Stimulated activated CD4-positive, alpha-beta T cell treated with anti-CD3 and anti-CD28 coated beads, Interleukin-1b, Interleukin-23, amount 100 ng/mL, for 24 hours (primary cell): ENCODE data around the gene SCAP.

Experiments used
- DNase-seq, 4 experiments: peaks; one replicate each; pipeline ENCODE4 v3.0.0-alpha.2; 2020; ENCODE audit warnings: low read depth in 4 of 4, low spot score in 1 of 4

Gene SCAP

DNA sequence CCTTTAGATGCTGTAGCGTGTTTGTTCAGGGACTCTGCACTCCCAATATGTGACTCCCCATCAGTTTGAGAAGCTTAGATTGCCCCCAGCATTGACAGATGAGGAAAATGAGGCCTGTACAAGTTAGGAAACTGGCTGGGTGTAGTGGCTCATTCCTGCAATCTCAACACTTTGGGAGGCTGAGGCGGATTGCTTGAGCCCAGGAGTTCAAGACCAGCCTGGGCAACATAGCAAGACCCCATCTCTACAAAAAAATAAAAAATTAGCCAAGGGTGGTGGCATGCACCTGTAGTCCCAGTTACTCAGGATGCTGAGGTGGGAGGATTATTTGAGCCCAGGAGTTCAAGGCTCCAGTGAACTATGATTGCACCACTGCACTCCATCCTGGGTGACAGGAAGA is 108.9 kb downstream of the SCAP start:
- DNase-seq: no peak

DNA sequence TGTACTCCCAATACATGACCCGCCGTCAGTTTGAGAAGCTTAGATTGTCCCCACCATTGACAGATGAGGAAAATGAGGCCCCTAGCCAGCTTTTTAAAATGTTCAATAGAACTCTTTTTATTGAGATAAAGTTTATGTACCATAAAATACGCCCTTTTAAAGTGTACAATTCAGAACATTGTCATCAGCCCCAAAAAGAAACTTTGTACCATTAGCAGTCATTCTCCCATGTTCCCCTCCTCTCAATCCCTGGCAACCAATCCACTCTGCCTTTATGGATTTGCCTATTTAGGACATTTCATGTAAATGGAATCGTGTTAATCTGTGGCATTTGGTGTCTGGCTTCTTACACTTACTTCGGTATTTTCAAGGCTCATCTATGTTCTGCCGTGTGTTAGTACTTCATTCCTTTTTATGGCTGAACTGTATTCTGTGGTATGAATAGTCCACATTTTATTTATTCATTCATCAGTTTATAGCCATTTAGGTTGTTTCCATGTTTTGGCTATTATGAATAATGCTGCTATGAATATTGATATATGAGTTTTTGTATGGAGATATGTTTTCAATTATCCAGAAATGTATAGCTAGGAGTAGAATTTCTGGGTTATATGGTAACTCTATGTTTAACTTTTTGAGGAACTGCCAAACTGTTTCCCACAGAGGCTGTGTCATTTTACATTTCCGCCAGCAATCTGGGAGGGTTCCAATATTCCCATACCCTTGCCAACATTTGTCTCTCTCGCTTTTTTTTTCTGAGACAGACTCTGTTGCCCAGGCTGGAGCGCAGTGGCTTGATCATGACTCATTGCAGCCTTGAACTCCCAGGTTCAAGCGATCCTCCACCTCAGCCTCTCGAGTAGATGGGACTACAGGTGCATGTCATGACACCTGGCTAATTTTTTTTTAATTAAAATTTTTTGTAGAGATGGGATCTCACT is 110.3 kb downstream of the SCAP start:
- DNase-seq: no peak
